Skeletal muscle satellite cell (primary cell): ENCODE data around the gene MRPL50.

ENCODE experiments used
- H3K27me3 ChIP-seq: 2 replicates; pipeline ENCODE4 v1.7.0; 2013; ENCODE audit warnings: low read length; ENCODE audit not compliant: control insufficient read depth, insufficient read depth
- H3K36me3 ChIP-seq: 2 replicates; pipeline ENCODE4 v1.7.0; 2013; ENCODE audit warnings: mild to moderate bottlenecking, control low read depth, low read length; ENCODE audit not compliant: insufficient read depth
- H3K4me1 ChIP-seq: 2 replicates; pipeline ENCODE4 v1.7.0; 2013; ENCODE audit warnings: low read length; ENCODE audit not compliant: control insufficient read depth, insufficient read depth
- H3K4me2 ChIP-seq: 2 replicates; pipeline ENCODE4 v1.7.0; 2013; ENCODE audit warnings: mild to moderate bottlenecking, low read length
- H3K4me3 ChIP-seq: 2 replicates; pipeline ENCODE4 v1.7.0; 2013; ENCODE audit warnings: low read length
- H3K9ac ChIP-seq: 2 replicates; pipeline ENCODE4 v1.7.0; 2013; ENCODE audit warnings: mild to moderate bottlenecking, low read depth, low read length, moderate library complexity
- H3K9me3 ChIP-seq: replicated peaks from 2 replicates; pipeline ENCODE4 v1.7.0; 2013; ENCODE audit warnings: mild to moderate bottlenecking, control low read depth, low read length

The MRPL50 gene

DNA sequence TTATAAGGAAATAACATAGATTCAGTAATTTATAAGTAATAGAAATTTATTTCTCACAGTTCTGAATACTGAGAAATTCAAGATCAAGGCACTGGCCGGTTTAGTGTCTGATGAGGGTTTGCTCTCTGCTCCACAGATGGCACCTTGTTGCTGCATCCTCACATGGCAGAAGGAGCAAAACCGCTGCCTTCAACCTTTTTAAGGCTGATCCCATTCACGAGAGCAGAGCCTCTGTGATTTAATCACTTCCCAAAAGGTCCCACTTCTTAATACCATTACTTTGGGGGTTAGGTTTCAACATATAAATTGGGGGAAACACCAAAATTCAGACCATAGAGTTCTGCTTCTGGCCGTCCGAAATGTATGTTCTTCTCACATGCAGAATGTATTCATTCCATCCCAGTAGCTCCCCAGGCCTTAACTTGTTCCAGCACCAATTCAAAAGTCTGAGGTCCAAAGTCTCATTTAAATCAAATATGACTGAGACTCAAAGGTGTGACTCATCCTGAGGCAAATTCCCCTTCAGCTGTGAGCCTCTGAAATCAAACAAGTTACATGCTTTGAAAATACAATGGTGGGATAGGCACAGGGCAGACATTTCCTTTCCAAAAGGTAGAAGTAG, 44.2 kb downstream of the MRPL50 start:
- Histone ChIP-seq H3K9ac (no peak overlapping the region), H3K9me3 (no peaks in the 10 kb centered on the region), H3K36me3 (no peaks in the 10 kb centered on the region), H3K4me3 (no peak overlapping the region), H3K4me1 (no peaks in the 10 kb centered on the region), H3K4me2 (no peak overlapping the region), H3K27me3 (no peaks in the 10 kb centered on the region)

DNA sequence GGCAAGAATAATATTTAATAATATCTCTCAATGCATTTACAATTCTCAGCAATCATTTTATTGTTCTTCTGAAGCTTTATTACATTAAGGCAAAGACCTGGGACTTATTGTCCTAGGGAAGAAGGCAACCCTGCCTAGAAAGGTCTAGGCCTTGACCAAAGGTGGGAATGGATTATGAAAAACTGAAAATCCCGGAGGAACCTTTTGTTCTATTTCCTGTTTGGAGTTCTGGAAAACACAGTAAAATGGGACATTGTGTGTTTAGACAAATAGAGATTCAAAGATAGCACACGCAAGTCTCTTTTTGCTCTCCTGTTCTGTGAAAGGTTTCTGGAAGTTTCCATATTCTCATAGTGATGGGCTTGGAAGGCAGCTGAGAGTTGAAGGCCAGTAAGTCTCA, 44.7 kb downstream of the MRPL50 start:
- H3K27me3 ChIP-seq: no peaks in the 10 kb centered on the region
- H3K4me3 ChIP-seq: no peak overlapping the region

GRCh38 chr9:101352892-101353463, 45.4 kb downstream of the MRPL50 start:
- H3K9ac ChIP-seq: no peak overlapping the region
- no peaks in the 10 kb centered on the region for H3K4me1 ChIP-seq

More for the DNA sequence above, 44.7 kb downstream of the MRPL50 start:
- no peaks in the 10 kb centered on the region for H3K4me1 ChIP-seq
- H3K9me3 ChIP-seq: no peaks in the 10 kb centered on the region
- no peak overlapping the region for H3K9ac ChIP-seq
- H3K4me2 ChIP-seq: no peak overlapping the region
- H3K36me3 ChIP-seq: no peaks in the 10 kb centered on the region

DNA sequence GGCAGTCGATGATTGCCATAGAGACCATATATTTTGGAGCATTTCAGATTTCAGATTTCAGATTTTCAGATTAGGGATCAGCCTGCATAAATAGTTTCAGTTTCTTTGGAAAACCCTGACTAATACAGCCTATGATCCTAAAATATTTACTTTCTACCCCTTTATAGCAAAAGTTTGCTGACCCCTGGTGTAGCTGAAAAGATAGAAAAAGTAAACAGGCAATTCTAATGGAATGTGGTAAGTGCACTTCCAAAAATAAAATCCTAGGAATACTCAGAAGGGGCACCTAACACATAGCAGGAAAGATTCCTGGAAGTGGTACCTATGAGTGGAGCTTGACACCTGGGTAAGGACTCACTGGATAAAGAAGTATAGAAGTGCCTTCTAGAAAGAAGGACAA, 48.1 kb downstream of the MRPL50 start:
- Histone ChIP-seq H3K36me3 (no peaks in the 10 kb centered on the region), H3K4me2 (no peak overlapping the region), H3K4me3 (no peak overlapping the region), H3K4me1 (no peaks in the 10 kb centered on the region), H3K9me3 (no peaks in the 10 kb centered on the region), H3K27me3 (peaks cover 7% of the 10 kb centered on the region), H3K9ac (no peak overlapping the region)

More at GRCh38 chr9:101352892-101353463, 45.4 kb downstream of the MRPL50 start:
- H3K27me3 ChIP-seq: peaks cover 2% of the 10 kb centered on the region
- no peak overlapping the region for H3K4me2 ChIP-seq
- no peaks in the 10 kb centered on the region for H3K9me3 ChIP-seq
- no peak overlapping the region for H3K4me3 ChIP-seq
- H3K36me3 ChIP-seq: no peaks in the 10 kb centered on the region

DNA sequence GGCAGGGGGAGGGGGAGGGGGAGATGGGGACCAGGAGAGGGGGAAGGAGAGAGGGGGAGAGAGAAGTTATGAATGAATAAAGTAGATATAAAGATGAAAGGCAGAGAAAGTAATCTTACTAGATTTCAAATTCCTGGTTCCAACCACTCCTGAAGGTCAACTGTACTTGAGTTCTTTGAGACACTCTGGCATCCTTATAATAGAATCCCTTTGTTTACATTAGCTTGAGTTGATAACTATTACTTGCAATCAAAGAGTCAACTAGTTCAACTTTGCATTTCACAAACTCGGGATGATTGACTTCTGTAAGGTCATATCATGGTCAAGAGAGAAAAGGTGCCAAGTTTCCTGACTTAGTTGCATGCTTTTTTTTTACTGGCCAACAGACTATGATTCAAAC, 55.8 kb downstream of the MRPL50 start:
- Histone ChIP-seq H3K9me3 (no peaks in the 10 kb centered on the region), H3K9ac (no peak overlapping the region), H3K27me3 (peaks cover 1% of the 10 kb centered on the region), H3K4me2 (no peak overlapping the region), H3K4me1 (no peaks in the 10 kb centered on the region), H3K36me3 (no peaks in the 10 kb centered on the region), H3K4me3 (no peak overlapping the region)

- Histone ChIP-seq H3K4me1 (no peaks in the 10 kb centered on the region), H3K4me2 (no peak overlapping the region)
Observed at GRCh38 chr9:101341958-101342357, 56.5 kb downstream of the MRPL50 start.

More at GRCh38 chr9:101341958-101342357, 56.5 kb downstream of the MRPL50 start:
- Histone ChIP-seq H3K27me3 (no peaks in the 10 kb centered on the region), H3K4me3 (no peak overlapping the region), H3K9me3 (no peaks in the 10 kb centered on the region), H3K9ac (no peak overlapping the region), H3K36me3 (no peaks in the 10 kb centered on the region)
